HCT116 (cell line): Measurements from ENCODE around the gene TICRR. TPM values are rescaled to one million over a fixed set of nuclear protein-coding genes. Genes with fewer than 3 reads are reported as not detected.

Source experiments
- ATAC-seq: fragments of 200-7000 bp; cut with Tn5 transposase; 2 replicates; pipeline ENCODE4 v1.9.1; 2020; ENCODE audit warnings: mild to moderate bottlenecking, moderate library complexity
- BruUV-seq: library from RNA; stranded (reverse); fragments of 400-500 nt; replicated peaks from 2 replicates; lab custom pipeline; 2021; lab: Mats Ljungman, UMichigan
- CTCF ChIA-PET: fragments of 300-600 bp; sonication (Branson Sonifier 250); formaldehyde crosslinking; loops from one replicate; lab custom pipeline; 2021; ENCODE audit warnings: antibody characterized with exemption; lab: Charles Lee
- POLR2A ChIA-PET: fragments of 300-600, 350-600 bp; sonication (Branson Sonifier 250); formaldehyde crosslinking; loops from one replicate; lab custom pipeline; 2021; ENCODE audit warnings: antibody characterized with exemption; lab: Charles Lee
- RAD21 ChIA-PET, 2 experiments: fragments of 300-600 bp; sonication (Branson Sonifier 250); formaldehyde crosslinking; loops; one replicate each; lab custom pipeline; 2023; ENCODE audit warnings: low total read pairs in 2 of 2; ENCODE audit not compliant: uncharacterized antibody in 2 of 2, unreplicated experiment in 2 of 2, low non-redundant PET in 1 of 2; lab: Charles Lee
- DNase-seq: peaks from one replicate; pipeline ENCODE4 v3.0.0-alpha.2; 2010; ENCODE audit warnings: low read depth, low spot score
- H2AFZ ChIP-seq: fragments of 200-600 bp; shearing (Covaris generic), sonication (generic); 2 replicates; pipeline ENCODE4 v1.6.1; 2017; ENCODE audit warnings: low read depth, mixed run types, mixed read lengths, antibody characterized with exemption, low read length; ENCODE audit not compliant: poor library complexity, severe bottlenecking
- H3K27ac ChIP-seq: 2 replicates; pipeline ENCODE4 v1.5.1; 2012; ENCODE audit warnings: low read depth, low read length
- H3K27me3 ChIP-seq: fragments of 200-600 bp; sonication (generic); 2 replicates; pipeline ENCODE4 v1.6.1; 2016; ENCODE audit warnings: mixed run types, low read length, mixed read lengths; ENCODE audit not compliant: insufficient read depth
- H3K36me3 ChIP-seq, 2 experiments: fragments of 200-500 bp in 1 of 2; fragments of 200-600 bp in 1 of 2; sonication (Bioruptor generic) in 1 of 2; sonication (generic) in 1 of 2; 2 replicates each; pipeline versions ENCODE4 v1.5.1 to v1.6.1; 2014 to 2016; ENCODE audit warnings: low read length in 2 of 2, inconsistent platforms in 1 of 2, mixed read lengths in 1 of 2, mixed run types in 1 of 2; ENCODE audit not compliant: insufficient read depth in 2 of 2, control insufficient read depth in 1 of 2
- H3K4me1 ChIP-seq, 2 experiments: fragments of 200-600 bp in 1 of 2; sonication (generic) in 1 of 2; 2 replicates each; pipeline versions ENCODE4 v1.5.1 to v1.6.1; 2012 to 2017; ENCODE audit warnings: low read length in 2 of 2, inconsistent platforms in 1 of 2, mild to moderate bottlenecking in 1 of 2, mixed read lengths in 1 of 2, mixed run types in 1 of 2, moderate library complexity in 1 of 2; ENCODE audit not compliant: insufficient read depth in 2 of 2, control insufficient read depth in 1 of 2
- H3K4me2 ChIP-seq: fragments of 200-600 bp; sonication (generic); 2 replicates; pipeline ENCODE4 v1.6.1; 2017; ENCODE audit warnings: mixed run types, low read length, mixed read lengths
- H3K4me3 ChIP-seq, 2 experiments: fragments of 200-600 bp in 1 of 2; sonication (generic) in 1 of 2; replicated peaks in 1 of 2; 2 replicates each; pipeline ENCODE4 v1.5.1; 2011 to 2016; ENCODE audit warnings: low read length in 2 of 2, control low read depth in 1 of 2, low read depth in 1 of 2, mild to moderate bottlenecking in 1 of 2, mixed read lengths in 1 of 2, mixed run types in 1 of 2
- H3K79me2 ChIP-seq: fragments of 200-600 bp; sonication (generic); 2 replicates; pipeline ENCODE4 v1.6.1; 2017; ENCODE audit warnings: mild to moderate bottlenecking, mixed run types, low read length, moderate library complexity, mixed read lengths; ENCODE audit not compliant: insufficient read depth
- H3K9ac ChIP-seq: fragments of 200-600 bp; sonication (generic); 2 replicates; pipeline ENCODE4 v1.6.1; 2016; ENCODE audit warnings: low read length, mixed read lengths
- H3K9me2 ChIP-seq: fragments of 200-600 bp; sonication (generic), shearing (Covaris generic); 2 replicates; pipeline ENCODE4 v1.6.1; 2017; ENCODE audit warnings: mixed run types, mild to moderate bottlenecking, moderate library complexity; ENCODE audit not compliant: insufficient read depth
- H3K9me3 ChIP-seq, 2 experiments: fragments of 200-500 bp in 1 of 2; fragments of 200-600 bp in 1 of 2; sonication (Bioruptor generic) in 1 of 2; sonication (generic) in 1 of 2; 2 replicates each; pipeline ENCODE4 v1.6.1; 2014 to 2017; ENCODE audit warnings: low read length in 2 of 2, mixed read lengths in 2 of 2, inconsistent platforms in 1 of 2, low read depth in 1 of 2, mild to moderate bottlenecking in 1 of 2, mixed run types in 1 of 2, moderate library complexity in 1 of 2; ENCODE audit not compliant: control insufficient read depth in 1 of 2, insufficient read depth in 1 of 2
- H4K20me1 ChIP-seq: fragments of 200-600 bp; sonication (generic), shearing (Covaris generic); 2 replicates; pipeline ENCODE4 v1.6.1; 2017; ENCODE audit warnings: mixed run types, mild to moderate bottlenecking, moderate library complexity; ENCODE audit not compliant: insufficient read depth
- CBX3 ChIP-seq: IDR thresholded peaks from 2 replicates; pipeline ENCODE4 v1.6.1; 2012; ENCODE audit warnings: low read depth
- CEBPB ChIP-seq: IDR thresholded peaks from 2 replicates; pipeline ENCODE4 v1.6.1; 2012; ENCODE audit warnings: low read depth
- CTCF ChIP-seq, 3 experiments: fragments of 200-600 bp in 1 of 3; sonication (generic) in 1 of 3; IDR thresholded peaks in 2 of 3; conservative IDR thresholded peaks in 1 of 3; 2 replicates each; pipeline ENCODE4 v1.5.1; 2012 to 2017; ENCODE audit warnings: low read depth in 2 of 3, low read length in 2 of 3, antibody characterized with exemption in 1 of 3, borderline replicate concordance in 1 of 3, control low read depth in 1 of 3, mild to moderate bottlenecking in 1 of 3, mixed read lengths in 1 of 3, mixed run types in 1 of 3, moderate library complexity in 1 of 3; ENCODE audit not compliant: insufficient read depth in 1 of 3
- ELF1 ChIP-seq: IDR thresholded peaks from 2 replicates; pipeline ENCODE4 v1.6.1; 2012; ENCODE audit warnings: low read depth, borderline replicate concordance
- EZH2 ChIP-seq: fragments of 200-600 bp; sonication (generic); IDR thresholded peaks from 2 replicates; pipeline ENCODE4 v1.6.1; 2017; ENCODE audit warnings: antibody characterized with exemption, mixed run types
- EZH2phosphoT487 ChIP-seq: fragments of 200-600 bp; IDR thresholded peaks from 2 replicates; pipeline ENCODE4 v1.6.1; 2018; ENCODE audit warnings: antibody characterized with exemption, borderline replicate concordance
- FOSL1 ChIP-seq: IDR thresholded peaks from 2 replicates; pipeline ENCODE4 v1.6.1; 2012; ENCODE audit warnings: low read depth
- POLR2AphosphoS5 ChIP-seq: IDR thresholded peaks from 2 replicates; pipeline ENCODE4 v1.6.1; 2011; ENCODE audit warnings: mild to moderate bottlenecking, low read depth, low read length, moderate library complexity
- RAD21 ChIP-seq: IDR thresholded peaks from 2 replicates; pipeline ENCODE4 v1.6.1; 2012; ENCODE audit warnings: low read depth, mild to moderate bottlenecking
- REST ChIP-seq: IDR thresholded peaks from 2 replicates; pipeline ENCODE4 v1.6.1; 2012; ENCODE audit warnings: low read depth
- SIN3A ChIP-seq: IDR thresholded peaks from 2 replicates; pipeline ENCODE4 v1.6.1; 2012; ENCODE audit warnings: low read depth
- SRF ChIP-seq: IDR thresholded peaks from 2 replicates; pipeline ENCODE4 v1.6.1; 2012; ENCODE audit warnings: low read depth
- ZBTB33 ChIP-seq: IDR thresholded peaks from 2 replicates; pipeline ENCODE4 v1.6.1; 2011; ENCODE audit warnings: mild to moderate bottlenecking, low read length, moderate library complexity; ENCODE audit not compliant: insufficient replicate concordance; ENCODE audit errors: extremely low read depth
- ZNF274 ChIP-seq: fragments of 200-500 bp; sonication (Bioruptor generic); IDR thresholded peaks from 2 replicates; pipeline ENCODE4 v1.6.1; 2014; ENCODE audit warnings: mild to moderate bottlenecking, low read depth, low read length, inconsistent platforms
- intact Hi-C: fragments of 100-400 bp; cut with micrococcal nuclease; formaldehyde crosslinking; loops from 2 replicates; pipeline ENCODE4 v1.10.0; 2022
- total RNA-seq: library from RNA; stranded (reverse); gene quantifications from one replicate; pipeline ENCODE4 v1.2.1, GENCODE V29; 2021; ENCODE audit not compliant: unreplicated experiment

Gene TICRR
- total RNA-seq, 1 experiment from 2014 or later: 24.8 TPM

- Histone ChIP-seq H2AFZ (no peak overlapping the region), H3K9ac (no peak overlapping the region), H3K4me2 (no peak overlapping the region), H3K9me3 (peaks cover 0 to 8% of the 10 kb centered on the region in 2 experiments; a peak in 1 of 4 replicates), H3K79me2 (no peaks in the 10 kb centered on the region), H3K36me3 (no peaks in the 10 kb centered on the region), H3K9me2 (no peaks in the 10 kb centered on the region), H3K27me3 (no peaks in the 10 kb centered on the region), H3K4me3 (no peak overlapping the region), H3K27ac (no peak overlapping the region), H4K20me1 (no peaks in the 10 kb centered on the region), H3K4me1 (peaks cover under 1 to 5% of the 10 kb centered on the region in 2 experiments)
- intact Hi-C loops: no loop called here
- ChIA-PET CTCF (no interaction called here), RAD21 (no interaction called here), POLR2A (interaction anchor here (0.6 kb wide), 1 partner anchor 40 kb away, joined by 3 read pairs; no protein-coding TSS in a partner anchor)
- no peak for DNase-seq
- BruUV-seq: no TSS peak
- no peak for ATAC-seq
- TF ChIP-seq ZBTB33 (no peak), SIN3A (no peak), SRF (no peak), EZH2 (no peak), ZNF274 (no peak), ELF1 (no peak), CEBPB (no peak), EZH2phosphoT487 (no peak), REST (no peak), CTCF (IDR thresholded peaks at IDR 0.05 in 2 of 3, conservative IDR thresholded peaks at IDR 0.05 in 1 of 3; ENCODE audit: borderline replicate concordance in 1 of 3, insufficient read depth in 1 of 3, low read depth in 2 of 3, low read length in 2 of 3) (no peak), CBX3 (no peak), FOSL1 (no peak), RAD21 (no peak), POLR2AphosphoS5 (no peak)
Observed at GRCh38 chr15:89569090-89569745, 6.1 kb upstream of the TICRR start.
